ENCODE data around the gene PITPNM3. TPM values are rescaled to one million over a fixed set of nuclear protein-coding genes. Genes with fewer than 3 reads are reported as not detected.

PITPNM3 gene
- total RNA-seq, 4 donors from 2014 or later = 12.7 to 51.6 (median 29.7) TPM

GRCh38 chr17:6470751-6471521, 85.4 kb downstream of the PITPNM3 start:
- H3K27ac ChIP-seq = no peak overlapping the region
- H3K4me1 ChIP-seq = peaks cover 0 to 3% (median 0%) of the 10 kb centered on the region in 4 donors
- no peak overlapping the region for H3K4me3 ChIP-seq
- no peaks in the 10 kb centered on the region for H3K9me3 ChIP-seq
- TF ChIP-seq EP300 (IDR thresholded peaks at IDR 0.05; ENCODE audit: low read depth) = no peak
- no peak for TF ChIP-seq POLR2A (IDR thresholded peaks at IDR 0.05)
- no peak for TF ChIP-seq CTCF (IDR thresholded peaks at IDR 0.05)
- no peak for TF ChIP-seq POLR2AphosphoS5 (IDR thresholded peaks at IDR 0.05)
- H3K27me3 ChIP-seq = no peaks in the 10 kb centered on the region
- intact Hi-C loops (cut with DNase I; ENCODE audit: low total_unique reads) = loop anchor here (10.0 kb wide), 2 partner anchors 94 to 144 kb away; no protein-coding TSS in a partner anchor
- H3K36me3 ChIP-seq = no peaks in the 10 kb centered on the region
- in situ Hi-C loops (cut with MboI; ENCODE audit: low pct_ligation_motif_present in 1 of 4, low pct_unique_long_range_greater_than_20kb in 1 of 4, low sequenced_read_pairs in 3 of 4) = loop anchor here in 3 of 4 donors (25.0 kb wide), 1 partner anchor 166 kb away; the partner anchor contains the start of genes KIAA0753 (in 3 of the 3) and TXNDC17 (in 3 of the 3)
- no peak for DNase-seq
- 92% methylated on average over 15 of the region's 17 CpGs; no CpG with 5 or more reads in 1 of the 2 donors for WGBS, 2 donors (ENCODE audit: low coverage in 1 of 2)

DNA sequence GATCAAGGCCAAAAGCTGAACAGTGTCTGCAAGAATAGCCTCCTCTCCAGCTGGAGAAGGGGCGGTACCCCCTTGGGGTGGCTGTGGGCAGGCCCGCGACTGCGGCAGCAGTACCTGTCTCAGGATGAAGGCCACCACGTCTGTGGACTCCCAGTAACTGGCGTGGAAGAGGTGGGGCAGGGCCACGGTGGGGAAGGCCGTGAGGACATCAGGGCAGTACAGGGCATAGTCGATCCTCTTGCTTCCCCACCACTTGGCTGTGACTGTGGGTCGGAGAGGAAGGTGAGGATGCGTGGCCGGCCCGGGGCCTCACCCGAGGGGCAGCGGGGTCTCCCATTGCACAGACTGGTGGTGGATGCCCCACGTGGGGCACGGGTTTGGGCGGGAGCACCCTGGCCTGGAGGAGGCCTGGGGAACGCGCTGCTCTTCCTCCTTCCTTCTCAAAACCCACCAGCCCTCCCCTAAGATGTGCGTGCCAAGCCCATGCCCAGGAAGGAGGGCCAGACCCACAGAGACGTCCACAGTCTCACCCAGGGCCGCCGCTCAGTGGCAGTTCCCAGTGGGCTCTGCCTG, 86.1 kb downstream of the PITPNM3 start:
- Histone ChIP-seq H3K27ac (no peak overlapping the region), H3K36me3 (no peaks in the 10 kb centered on the region), H3K4me1 (peaks cover 0 to 3% (median 0%) of the 10 kb centered on the region in 4 donors), H3K9me3 (no peaks in the 10 kb centered on the region), H3K27me3 (no peaks in the 10 kb centered on the region), H3K4me3 (no peak overlapping the region)
- TF ChIP-seq POLR2A (IDR thresholded peaks at IDR 0.05) (no peak), CTCF (IDR thresholded peaks at IDR 0.05) (no peak), EP300 (IDR thresholded peaks at IDR 0.05; ENCODE audit: low read depth) (no peak), POLR2AphosphoS5 (IDR thresholded peaks at IDR 0.05) (no peak)
- intact Hi-C loops (cut with DNase I; ENCODE audit: low total_unique reads) = loop anchor here (10.0 kb wide), 2 partner anchors 95 to 145 kb away; no protein-coding TSS in a partner anchor
- no peak for DNase-seq
- 96% methylated on average over 24 of the region's 24 CpGs; no CpG with 5 or more reads in 1 of the 2 donors for WGBS, 2 donors (ENCODE audit: low coverage in 1 of 2)
- in situ Hi-C loops (cut with MboI; ENCODE audit: low pct_ligation_motif_present in 1 of 4, low pct_unique_long_range_greater_than_20kb in 1 of 4, low sequenced_read_pairs in 3 of 4) = loop anchor here in 3 of 4 donors (25.0 kb wide), 1 partner anchor 167 kb away; the partner anchor contains the start of genes KIAA0753 (in 3 of the 3) and TXNDC17 (in 3 of the 3)

DNA sequence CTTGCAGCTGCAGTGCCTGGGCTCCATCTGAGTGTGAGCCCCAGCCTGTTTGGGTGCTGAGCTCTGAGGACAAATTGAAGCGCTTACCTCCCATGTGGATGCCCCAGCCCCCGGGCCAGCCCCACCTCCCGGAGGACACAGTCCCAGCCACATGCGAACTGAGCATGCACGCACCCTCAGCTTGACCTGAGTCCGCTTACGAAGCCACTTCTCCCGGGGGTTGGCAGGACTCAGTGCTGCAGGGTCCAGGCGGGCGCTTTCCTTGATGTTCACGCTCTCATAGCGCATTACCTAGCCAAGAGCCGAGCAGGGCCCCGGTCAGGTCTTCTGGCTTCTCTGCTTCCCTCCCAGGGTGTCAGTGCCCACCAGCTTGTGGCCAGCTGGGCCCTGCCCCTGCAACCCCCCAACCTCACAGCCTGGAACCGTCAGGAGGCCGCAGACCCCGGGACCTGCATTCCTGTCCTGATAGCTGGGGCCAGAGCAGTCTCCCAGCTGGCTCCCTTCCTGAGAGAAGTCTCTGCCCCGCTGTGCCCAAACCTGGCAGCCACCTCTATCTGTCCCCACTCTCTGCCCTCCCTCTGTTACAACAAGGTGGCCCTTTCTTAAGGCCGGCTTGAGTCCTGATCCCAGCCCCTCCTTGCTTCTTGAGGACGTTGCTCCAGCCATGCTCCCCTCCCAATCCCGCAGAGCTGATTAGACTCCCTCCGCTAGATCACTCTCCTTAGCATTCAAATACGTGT, 88.1 kb downstream of the PITPNM3 start:
- Histone ChIP-seq H3K27ac (no peak overlapping the region), H3K4me1 (peaks cover 0 to 3% (median 0%) of the 10 kb centered on the region in 4 donors), H3K27me3 (no peaks in the 10 kb centered on the region), H3K9me3 (no peaks in the 10 kb centered on the region), H3K36me3 (no peaks in the 10 kb centered on the region), H3K4me3 (no peak overlapping the region)
- intact Hi-C loops (cut with DNase I; ENCODE audit: low total_unique reads) = no loop called here
- in situ Hi-C loops (cut with MboI; ENCODE audit: low pct_ligation_motif_present in 1 of 4, low pct_unique_long_range_greater_than_20kb in 1 of 4, low sequenced_read_pairs in 3 of 4) = loop anchor here in 3 of 4 donors (25.0 kb wide), 1 partner anchor 169 kb away; the partner anchor contains the start of genes KIAA0753 (in 3 of the 3) and TXNDC17 (in 3 of the 3)
- DNase-seq = no peak
- no peak for TF ChIP-seq CTCF (IDR thresholded peaks at IDR 0.05)
- no peak for TF ChIP-seq EP300 (IDR thresholded peaks at IDR 0.05; ENCODE audit: low read depth)
- no peak for TF ChIP-seq POLR2AphosphoS5 (IDR thresholded peaks at IDR 0.05)
- TF ChIP-seq POLR2A (IDR thresholded peaks at IDR 0.05) = no peak
- 89 to 92% methylated on average over 6 to 23 of the region's 23 CpGs for WGBS, 2 donors (ENCODE audit: low coverage in 1 of 2)

All from transverse colon (tissue), 4 donors.